ENCODE measurements around the gene OCA2. TPM values are rescaled to one million over a fixed set of nuclear protein-coding genes. Genes with fewer than 3 reads are reported as not detected.

Gene OCA2
- total RNA-seq, 1 experiment from 2014 or later = 0.31 TPM

GRCh38 chr15:28078191-28078719 lies 20.9 kb downstream of the OCA2 start:
- peaks cover 6% of the 10 kb centered on the region for H3K27me3 Mint-ChIP-seq (ENCODE audit: low read depth)
- Histone ChIP-seq H3K9me3 (ENCODE audit: control insufficient read depth, low read depth, low read length) (no peaks in the 10 kb centered on the region), H3K27ac (ENCODE audit: insufficient read length, low read depth, low read length) (no peak overlapping the region), H3K4ac (ENCODE audit: low read depth, low read length) (no peak overlapping the region), H2BK5ac (ENCODE audit: insufficient read length, low read length) (no peak overlapping the region), H4K8ac (replicated peaks; ENCODE audit: insufficient read length, low read depth, low read length) (no peak overlapping the region), H4K5ac (ENCODE audit: insufficient read length, low read depth, low read length) (no peak overlapping the region), H3K56ac (ENCODE audit: insufficient read length, low read depth, low read length) (no peak overlapping the region), H3K79me1 (ENCODE audit: insufficient read depth, low read depth, low read length, poor library complexity, severe bottlenecking) (no peaks in the 10 kb centered on the region), H3K4me1 (ENCODE audit: insufficient read depth, low read length) (no peaks in the 10 kb centered on the region), H3K23me2 (ENCODE audit: insufficient read length, low read depth, low read length, poor library complexity, severe bottlenecking) (no peaks in the 10 kb centered on the region), H3K79me2 (ENCODE audit: insufficient read depth, low read length) (no peaks in the 10 kb centered on the region), H3K14ac (ENCODE audit: insufficient read depth, low read length) (no peak overlapping the region), H3K27me3 (ENCODE audit: insufficient read depth, low read length) (no peaks in the 10 kb centered on the region), H3K4me2 (ENCODE audit: insufficient read depth, insufficient read length, low read length) (no peak overlapping the region), H3K18ac (ENCODE audit: insufficient read length, low read depth, low read length) (no peak overlapping the region), H4K20me1 (ENCODE audit: control insufficient read depth, insufficient read depth, insufficient read length) (no peaks in the 10 kb centered on the region), H3K23ac (ENCODE audit: insufficient read length, low read depth, low read length) (no peak overlapping the region), H2BK20ac (ENCODE audit: low read depth, low read length, poor library complexity, severe bottlenecking) (no peak overlapping the region), H2BK15ac (ENCODE audit: low read depth, low read length) (no peak overlapping the region), H2BK12ac (ENCODE audit: insufficient read length, low read depth, low read length) (no peak overlapping the region), H4K91ac (ENCODE audit: insufficient read length, low read depth, low read length) (no peak overlapping the region), H2AK5ac (ENCODE audit: insufficient read length, low read length) (no peak overlapping the region), H2AFZ (ENCODE audit: low read length) (no peak overlapping the region), H2BK120ac (ENCODE audit: low read depth, low read length, poor library complexity, severe bottlenecking) (no peak overlapping the region), H3T11ph (ENCODE audit: low read length) (no peak overlapping the region), H3K9ac (ENCODE audit: extremely low read depth, insufficient read length, low read length) (no peak overlapping the region)
- DNase-seq = no peak
- H3K9me3 Mint-ChIP-seq = peaks cover 0 to 5% of the 10 kb centered on the region in 2 experiments; a peak in 2 of 5 replicates
- no peak for TF ChIP-seq CTCF (conservative IDR thresholded peaks at IDR 0.05)
- no peaks in the 10 kb centered on the region for H3K36me3 Mint-ChIP-seq (ENCODE audit: insufficient read depth in 1 of 3, low read depth in 3 of 3)
- no peak overlapping the region for H3K4me3 Mint-ChIP-seq
- no CpG with 5 or more reads among the region's 1 CpG for WGBS (ENCODE audit: extremely low coverage, insufficient read length, low lambda C conversion rate)
- peaks cover 3 to 9% of the 10 kb centered on the region in 2 experiments for H3K4me1 Mint-ChIP-seq
- H3K27ac Mint-ChIP-seq = no peak overlapping the region

All from H9 (cell line).